Tibial nerve (tissue), 3 donors: ENCODE results near the gene LCNL1.

Source experiments
- CTCF ChIP-seq, 5 experiments: fragments of 200-600 bp in 3 of 5; fragments of 450-650 bp in 2 of 5; sonication (generic) in 3 of 5; IDR thresholded peaks; one replicate each; pipeline ENCODE4 v1.5.1; 2016 to 2019; ENCODE audit warnings: antibody characterized with exemption in 5 of 5, mild to moderate bottlenecking in 3 of 5, moderate library complexity in 2 of 5
- POLR2A ChIP-seq, 2 donors: fragments of 450-650 bp; IDR thresholded peaks; one replicate each; pipeline ENCODE4 v1.6.1; 2017; ENCODE audit warnings: antibody characterized with exemption in 2 of 2, mild to moderate bottlenecking in 2 of 2, moderate library complexity in 2 of 2

GRCh38 chr9:136943291-136944211 lies 39.2 kb upstream of the LCNL1 start:
- no peak for TF ChIP-seq CTCF (IDR thresholded peaks at IDR 0.05)
- TF ChIP-seq POLR2A (IDR thresholded peaks at IDR 0.05): no peak
